Hepatocyte (in vitro differentiated cells): ENCODE results near the gene ACCSL. TPM values are rescaled to one million over a fixed set of nuclear protein-coding genes. Genes with fewer than 3 reads are reported as not detected.

ENCODE experiments used
- DNase-seq: peaks from one replicate; pipeline ENCODE4 v3.0.0-alpha.2; 2016; ENCODE audit warnings: low spot score
- H2AFZ ChIP-seq: fragments of 200-600 bp; sonication (generic); 2 replicates; pipeline ENCODE4 v1.6.0; 2016; ENCODE audit warnings: antibody characterized with exemption, mild to moderate bottlenecking
- H3K27ac ChIP-seq: fragments of 200-600 bp; sonication (generic); 2 replicates; pipeline ENCODE4 v1.5.1; 2016; ENCODE audit warnings: mild to moderate bottlenecking
- H3K27me3 ChIP-seq: fragments of 200-600 bp; sonication (generic); 2 replicates; pipeline ENCODE4 v1.6.1; 2016
- H3K36me3 ChIP-seq: fragments of 200-600 bp; sonication (generic); replicated peaks from 2 replicates; pipeline ENCODE4 v1.5.1; 2016; ENCODE audit warnings: low read depth; ENCODE audit not compliant: insufficient read depth
- H3K4me1 ChIP-seq: fragments of 200-600 bp; sonication (generic); 2 replicates; pipeline ENCODE4 v1.5.1; 2016; ENCODE audit warnings: mild to moderate bottlenecking, moderate library complexity; ENCODE audit not compliant: insufficient read depth
- H3K4me2 ChIP-seq: fragments of 200-600 bp; sonication (generic); 2 replicates; pipeline ENCODE4 v1.6.0; 2016
- H3K4me3 ChIP-seq: fragments of 200-600 bp; sonication (generic); 2 replicates; pipeline ENCODE4 v1.5.1; 2016; ENCODE audit warnings: mild to moderate bottlenecking
- H3K79me2 ChIP-seq: fragments of 200-600 bp; sonication (generic); 2 replicates; pipeline ENCODE4 v1.6.0; 2017; ENCODE audit warnings: mild to moderate bottlenecking
- H3K9me2 ChIP-seq: fragments of 200-600 bp; sonication (generic); replicated peaks from 2 replicates; pipeline ENCODE4 v1.6.0; 2017; ENCODE audit warnings: mild to moderate bottlenecking; ENCODE audit not compliant: insufficient read depth
- H3K9me3 ChIP-seq: fragments of 200-600 bp; sonication (generic); 2 replicates; pipeline ENCODE4 v1.5.1; 2016; ENCODE audit warnings: low read depth, mild to moderate bottlenecking
- H4K20me1 ChIP-seq: fragments of 200-600 bp; sonication (generic); 2 replicates; pipeline ENCODE4 v1.6.0; 2016; ENCODE audit warnings: mild to moderate bottlenecking; ENCODE audit not compliant: insufficient read depth, poor library complexity, severe bottlenecking
- CTCF ChIP-seq: fragments of 200-600 bp; sonication (generic); IDR thresholded peaks from 2 replicates; pipeline ENCODE4 v1.5.1; 2016; ENCODE audit warnings: antibody characterized with exemption, mild to moderate bottlenecking; ENCODE audit not compliant: poor library complexity
- EZH2 ChIP-seq: fragments of 200-600 bp; sonication (generic); IDR thresholded peaks from 2 replicates; pipeline ENCODE4 v1.6.1; 2016; ENCODE audit warnings: antibody characterized with exemption, mild to moderate bottlenecking, borderline replicate concordance
- EZH2phosphoT487 ChIP-seq: fragments of 200-600 bp; sonication (generic); IDR thresholded peaks from one replicate; pipeline ENCODE4 v1.6.1; 2018; ENCODE audit warnings: antibody characterized with exemption, mild to moderate bottlenecking, low read depth, moderate library complexity; ENCODE audit not compliant: unreplicated experiment, severe bottlenecking
- WGBS: methylation state at CpG from one replicate; pipeline ENCODE4 v1.1.6; 2016; ENCODE audit warnings: low lambda C conversion rate; ENCODE audit errors: missing lambda C conversion rate; 5-methylcytosine and 5-hydroxymethylcytosine counted together
- polyA plus RNA-seq: library from polyadenylated mRNA; unstranded; fragments of >200 nt; fragmentation: Nextera tagmentation; extraction: Ambion mirVana; gene quantifications from 2 replicates; pipeline ENCODE4 v1.2.1, GENCODE V29; 2016
- total RNA-seq: library from RNA; depleted of rRNA; stranded (reverse); fragments of >200 nt; gene quantifications from 2 replicates; pipeline ENCODE4 v1.2.3, GENCODE V29; 2014

Gene ACCSL
- total and polyA plus RNA-seq, 2 experiments from 2014 or later, result not detected

- Histone ChIP-seq H3K9me2 (no peaks in the 10 kb centered on the region), H3K36me3 (no peaks in the 10 kb centered on the region), H3K27ac (no peak overlapping the region), H3K4me3 (no peak overlapping the region), H3K4me2 (no peak overlapping the region), H3K9me3 (no peaks in the 10 kb centered on the region), H3K4me1 (no peaks in the 10 kb centered on the region), H2AFZ (no peak overlapping the region), H3K27me3 (no peaks in the 10 kb centered on the region), H4K20me1 (no peaks in the 10 kb centered on the region), H3K79me2 (no peaks in the 10 kb centered on the region)
- DNase-seq, result no peak
- TF ChIP-seq EZH2phosphoT487, result no peak
- no peak for TF ChIP-seq CTCF
- TF ChIP-seq EZH2, result no peak
- WGBS, result 94% methylated on average over 5 of the region's 5 CpGs
These were observed 40.2 kb upstream of the ACCSL start for GRCh38 chr11:44007481-44008087.

GRCh38 chr11:44008088-44008501, 39.7 kb upstream of the ACCSL start:
- TF ChIP-seq EZH2 (no peak), EZH2phosphoT487 (no peak), CTCF (no peak)
- Histone ChIP-seq H3K27ac (no peak overlapping the region), H3K79me2 (no peaks in the 10 kb centered on the region), H3K9me2 (no peaks in the 10 kb centered on the region), H3K4me1 (no peaks in the 10 kb centered on the region), H4K20me1 (no peaks in the 10 kb centered on the region), H3K27me3 (no peaks in the 10 kb centered on the region), H3K4me2 (no peak overlapping the region), H3K9me3 (no peaks in the 10 kb centered on the region), H3K36me3 (no peaks in the 10 kb centered on the region), H2AFZ (no peak overlapping the region), H3K4me3 (no peak overlapping the region)
- WGBS, result 73% methylated on average over 5 of the region's 5 CpGs
- no peak for DNase-seq

- Histone ChIP-seq H3K4me1 (no peaks in the 10 kb centered on the region), H3K27ac (no peak overlapping the region), H3K27me3 (no peaks in the 10 kb centered on the region), H3K79me2 (no peaks in the 10 kb centered on the region), H2AFZ (no peak overlapping the region), H3K4me2 (no peak overlapping the region), H3K36me3 (no peaks in the 10 kb centered on the region), H3K9me3 (no peaks in the 10 kb centered on the region), H4K20me1 (no peaks in the 10 kb centered on the region), H3K9me2 (no peaks in the 10 kb centered on the region), H3K4me3 (no peak overlapping the region)
- 88% methylated on average over 3 of the region's 3 CpGs for WGBS
- TF ChIP-seq CTCF, result no peak
- TF ChIP-seq EZH2phosphoT487, result no peak
- no peak for TF ChIP-seq EZH2
- DNase-seq, result no peak
These were observed 39.1 kb upstream of the ACCSL start for GRCh38 chr11:44008698-44009097.

- H3K9me2 ChIP-seq, result no peaks in the 10 kb centered on the region
- WGBS, result 90% methylated on average over 4 of the region's 4 CpGs
- H4K20me1 ChIP-seq, result no peaks in the 10 kb centered on the region
- H3K9me3 ChIP-seq, result no peaks in the 10 kb centered on the region
- no peak overlapping the region for H3K27ac ChIP-seq
- H3K27me3 ChIP-seq, result no peaks in the 10 kb centered on the region
- no peaks in the 10 kb centered on the region for H3K4me1 ChIP-seq
- no peak overlapping the region for H3K4me2 ChIP-seq
- H3K79me2 ChIP-seq, result no peaks in the 10 kb centered on the region
- no peaks in the 10 kb centered on the region for H3K36me3 ChIP-seq
- no peak for TF ChIP-seq CTCF
- no peak overlapping the region for H2AFZ ChIP-seq
- DNase-seq, result no peak
- no peak overlapping the region for H3K4me3 ChIP-seq
These were observed 37.0 kb upstream of the ACCSL start for GRCh38 chr11:44010789-44011251.
